A673 (cell line): ENCODE data around the gene MYO5B.
"Not testable (repeated sequence)": the region's sequence is repeated elsewhere in the genome, so short reads cannot be mapped to it uniquely, and the experiment has no call there.

Experiments used
- CTCF ChIP-seq: fragments of 300-800, 200-600 bp; sonication (generic); conservative IDR thresholded peaks from 2 replicates; pipeline ENCODE4 v1.5.1; 2017; ENCODE audit warnings: low read depth, mild to moderate bottlenecking, antibody characterized with exemption, low read length, moderate library complexity, mixed read lengths
- EZH2 ChIP-seq: fragments of 200-600 bp; sonication (generic); IDR thresholded peaks from 2 replicates; pipeline ENCODE4 v1.6.1; 2017; ENCODE audit warnings: borderline replicate concordance, low read depth, mild to moderate bottlenecking, mixed read lengths, antibody characterized with exemption, low read length; ENCODE audit not compliant: poor library complexity, severe bottlenecking

- not testable (repeated sequence) for TF ChIP-seq CTCF, EZH2
Observed at GRCh38 chr18:49800491-49800890, 394.5 kb downstream of the MYO5B start.
